HepG2 (cell line): ENCODE results near the gene ISOC2. TPM values are rescaled to one million over a fixed set of nuclear protein-coding genes. Genes with fewer than 3 reads are reported as not detected.

Experiments
- ATAC-seq: fragments of 200-7000 bp; cut with Tn5 transposase; 3 replicates; pipeline ENCODE4 v1.9.1; 2020; ENCODE audit warnings: mild to moderate bottlenecking, moderate library complexity
- BruUV-seq: library from RNA; stranded (reverse); fragments of 400-500 nt; replicated peaks from 2 replicates; lab custom pipeline; 2021; lab: Mats Ljungman, UMichigan
- CTCF ChIA-PET: fragments of 300-600 bp; formaldehyde crosslinking; extraction: SDS; loops from one replicate; lab custom pipeline; 2021; ENCODE audit warnings: low total read pairs, inconsistent platforms, low intra/inter-chr PET ratio; lab: Yijun Ruan, JAX
- POLR2A ChIA-PET: fragments of 350-600 bp; sonication (Branson Sonifier 250); formaldehyde crosslinking; loops from one replicate; lab custom pipeline; 2020; ENCODE audit warnings: antibody characterized with exemption, inconsistent platforms; lab: Yijun Ruan, JAX
- DNase-seq: peaks from one replicate; pipeline ENCODE4 v3.0.0-alpha.2; 2015; ENCODE audit warnings: low spot score
- FAIRE-seq: peaks from 3 replicates; lab custom pipeline; 2011; peaks lifted over from hg19 to GRCh38; lab: Jason Lieb, UNC
- H2AFZ ChIP-seq: one replicate; pipeline ENCODE4 v1.6.1; 2011; ENCODE audit warnings: low read length, inconsistent platforms
- H3K27ac ChIP-seq: fragments of 300-600 bp; 3 replicates; pipeline ENCODE4 v1.8.0; 2011; ENCODE audit warnings: mixed run types, mild to moderate bottlenecking, mixed read lengths, low read length, inconsistent platforms; ENCODE audit not compliant: insufficient read depth; ENCODE audit errors: extremely low read length
- H3K27me3 ChIP-seq, 2 experiments: fragments of 200-600 bp in 1 of 2; 2 replicates in 1 of 2; 3 replicates in 1 of 2; pipeline versions ENCODE4 v1.6.0 to v1.8.0; 2011; ENCODE audit warnings: low read length in 2 of 2, mild to moderate bottlenecking in 2 of 2, moderate library complexity in 2 of 2, inconsistent platforms in 1 of 2; ENCODE audit not compliant: insufficient read depth in 2 of 2, control insufficient read depth in 1 of 2
- H3K36me3 ChIP-seq, 2 experiments: fragments of 200-600 bp in 1 of 2; replicated peaks in 1 of 2; 2 replicates in 1 of 2; 3 replicates in 1 of 2; pipeline versions ENCODE4 v1.5.1 to v1.8.0; 2011; ENCODE audit warnings: low read length in 2 of 2, inconsistent platforms in 1 of 2; ENCODE audit not compliant: insufficient read depth in 2 of 2, control insufficient read depth in 1 of 2
- H3K4me1 ChIP-seq: 2 replicates; pipeline ENCODE4 v1.5.1; 2012; ENCODE audit warnings: low read length, inconsistent platforms; ENCODE audit not compliant: insufficient read depth
- H3K4me2 ChIP-seq: 2 replicates; pipeline ENCODE4 v1.6.0; 2011; ENCODE audit warnings: low read depth, low read length, inconsistent platforms
- H3K4me3 ChIP-seq, 3 experiments: fragments of 200-600 bp in 1 of 3; sonication (generic), shearing (Covaris generic) in 1 of 3; replicated peaks in 1 of 3; 2 replicates each; pipeline ENCODE4 v1.5.1; 2011 to 2016; ENCODE audit warnings: low read length in 3 of 3, inconsistent platforms in 2 of 3, low read depth in 2 of 3, mild to moderate bottlenecking in 2 of 3, control low read depth in 1 of 3, mixed read lengths in 1 of 3; ENCODE audit not compliant: insufficient read depth in 1 of 3
- H3K79me2 ChIP-seq: one replicate; pipeline ENCODE4 v1.6.1; 2011; ENCODE audit warnings: low read length, inconsistent platforms; ENCODE audit not compliant: insufficient read depth
- H3K9ac ChIP-seq: 2 replicates; pipeline ENCODE4 v1.6.0; 2011; ENCODE audit warnings: mild to moderate bottlenecking, low read depth, low read length, inconsistent platforms; ENCODE audit not compliant: insufficient read depth
- H3K9me3 ChIP-seq: 2 replicates; pipeline ENCODE4 v1.5.1; 2012; ENCODE audit warnings: mild to moderate bottlenecking, low read length
- H4K20me1 ChIP-seq: 2 replicates; pipeline ENCODE4 v1.6.0; 2011; ENCODE audit warnings: inconsistent platforms, mild to moderate bottlenecking, low read length, moderate library complexity; ENCODE audit not compliant: insufficient read depth
- ATF7-NPFF ChIP-seq: sonication (generic); formaldehyde crosslinking; IDR thresholded peaks from 2 replicates; pipeline ENCODE4 v1.8.1; 2023; ENCODE audit warnings: mild to moderate bottlenecking, low read depth, missing genetic modification reagents, moderate library complexity
- BCL3 ChIP-seq: sonication (generic); formaldehyde crosslinking; IDR thresholded peaks from 2 replicates; pipeline ENCODE4 v1.5.1; 2020; ENCODE audit warnings: mild to moderate bottlenecking, missing genetic modification reagents, moderate library complexity
- BRF2 ChIP-seq: sonication (generic); formaldehyde crosslinking; IDR thresholded peaks from 2 replicates; pipeline ENCODE4 v1.8.1; 2022; ENCODE audit warnings: mild to moderate bottlenecking, missing genetic modification reagents
- DNMT3B ChIP-seq: conservative IDR thresholded peaks from 2 replicates; pipeline ENCODE4 v1.6.1; 2016; ENCODE audit warnings: missing biosample characterization, control low read depth
- FOXC1 ChIP-seq: sonication (generic); formaldehyde crosslinking; IDR thresholded peaks from 2 replicates; pipeline ENCODE4 v1.8.0; 2022; ENCODE audit warnings: mild to moderate bottlenecking, missing genetic modification reagents, borderline replicate concordance
- FOXK2 ChIP-seq: fragments of 450-650 bp; IDR thresholded peaks from 2 replicates; pipeline ENCODE4 v1.6.1; 2016
- GPN1 ChIP-seq: sonication (generic); formaldehyde crosslinking; IDR thresholded peaks from 2 replicates; pipeline ENCODE4 v1.5.1; 2020; ENCODE audit warnings: missing genetic modification reagents, borderline replicate concordance
- HOXA9 ChIP-seq: sonication (generic); formaldehyde crosslinking; IDR thresholded peaks from 2 replicates; pipeline ENCODE4 v1.8.1; 2022; ENCODE audit warnings: missing genetic modification reagents, mild to moderate bottlenecking, moderate library complexity, borderline replicate concordance
- KLF13 ChIP-seq: sonication (generic); formaldehyde crosslinking; IDR thresholded peaks from 2 replicates; pipeline ENCODE4 v1.4.0; 2020; ENCODE audit warnings: mild to moderate bottlenecking, missing genetic modification reagents
- MATR3 ChIP-seq: sonication (generic); formaldehyde crosslinking; IDR thresholded peaks from 2 replicates; pipeline ENCODE4 v1.4.0; 2020; ENCODE audit warnings: missing genetic modification reagents
- MIER2 ChIP-seq: IDR thresholded peaks from 2 replicates; pipeline ENCODE4 v1.6.1; 2016; ENCODE audit warnings: missing biosample characterization, missing genetic modification reagents
- MIER3 ChIP-seq: IDR thresholded peaks from 2 replicates; pipeline ENCODE4 v1.6.1; 2016; ENCODE audit warnings: missing compliant biosample characterization, borderline replicate concordance
- NFE2L2 ChIP-seq: fragments of 150-350 bp; IDR thresholded peaks from 2 replicates; pipeline ENCODE4 v1.6.1; 2014; ENCODE audit warnings: low read length
- NKX3-1 ChIP-seq: sonication (generic); formaldehyde crosslinking; IDR thresholded peaks from 2 replicates; pipeline ENCODE4 v1.5.0; 2020; ENCODE audit warnings: missing genetic modification reagents
- NPAS2 ChIP-seq: sonication (generic); formaldehyde crosslinking; IDR thresholded peaks from 2 replicates; pipeline ENCODE4 v1.8.0; 2022; ENCODE audit warnings: mild to moderate bottlenecking, missing genetic modification reagents, borderline replicate concordance
- RARA ChIP-seq: IDR thresholded peaks from 2 replicates; pipeline ENCODE4 v1.6.1; 2016; ENCODE audit warnings: missing genetic modification reagents, missing compliant biosample characterization
- REPIN1 ChIP-seq: sonication (generic); formaldehyde crosslinking; IDR thresholded peaks from 2 replicates; pipeline ENCODE4 v1.8.0; 2022; ENCODE audit warnings: missing genetic modification reagents, low read depth, mild to moderate bottlenecking, borderline replicate concordance
- STAG1 ChIP-seq: sonication (generic); formaldehyde crosslinking; IDR thresholded peaks from 2 replicates; pipeline ENCODE4 v1.4.0; 2020; ENCODE audit warnings: missing genetic modification reagents
- ZFP37 ChIP-seq: sonication (generic); formaldehyde crosslinking; IDR thresholded peaks from 2 replicates; pipeline ENCODE4 v1.4.0; 2020; ENCODE audit warnings: missing genetic modification reagents, borderline replicate concordance
- ZNF143 ChIP-seq: sonication (generic); formaldehyde crosslinking; IDR thresholded peaks from 2 replicates; pipeline ENCODE4 v1.4.0; 2020; ENCODE audit warnings: missing genetic modification reagents
- ZNF468 ChIP-seq: sonication (generic); formaldehyde crosslinking; IDR thresholded peaks from 2 replicates; pipeline ENCODE4 v1.8.0; 2022; ENCODE audit warnings: mild to moderate bottlenecking, moderate library complexity, missing genetic modification reagents
- ZNF691 ChIP-seq: sonication (generic); formaldehyde crosslinking; IDR thresholded peaks from 2 replicates; pipeline ENCODE4 v1.4.0; 2020; ENCODE audit warnings: missing genetic modification reagents, low read depth, mild to moderate bottlenecking, borderline replicate concordance
- WGBS: methylation state at CpG from one replicate; pipeline ENCODE4 v1.1.6; 2017; ENCODE audit warnings: low lambda C conversion rate; 5-methylcytosine and 5-hydroxymethylcytosine counted together
- in situ Hi-C: cut with HindIII; loops from 2 replicates; pipeline ENCODE4 v1.10.0; 2017; ENCODE audit warnings: low pct_unique_long_range_greater_than_20kb; ENCODE audit not compliant: extremely low pct_ligation_motif_present
- intact Hi-C: fragments of 100-400 bp; cut with micrococcal nuclease; formaldehyde crosslinking; loops from one replicate; pipeline ENCODE4 v1.10.0; 2022; ENCODE audit not compliant: unreplicated experiment
- polyA plus RNA-seq, 8 experiments: library from polyadenylated mRNA; depleted of rRNA in 3 of 8; stranded (reverse) in 7 of 8; unstranded in 1 of 8; fragments of >200 nt; fragmentation: Illumina TruSeq in 4 of 8; extraction: Trizol in 4 of 8; gene quantifications; 2 replicates each; pipeline versions ENCODE4 v1.2.1 to v1.2.3, GENCODE V29; 2011 to 2016; ENCODE audit warnings: low read depth in 4 of 8, missing spikeins in 1 of 8, mixed read lengths in 1 of 8; ENCODE audit not compliant: insufficient read depth in 1 of 8
- total RNA-seq, 5 experiments: library from RNA; depleted of rRNA; stranded (reverse); fragments of >200 nt; fragmentation: Illumina TruSeq; extraction: Trizol; gene quantifications; 2 replicates each; pipeline ENCODE4 v1.2.3, GENCODE V29; 2016; ENCODE audit warnings: low read depth in 1 of 5

Gene ISOC2
- total and polyA plus RNA-seq, 2 of the 13 experiments (the other 11 are each of a cell fraction or from before 2014, with no cell fraction given): 76.8 to 105 TPM

- ChIA-PET CTCF (no interaction called here), POLR2A (interaction anchor here (1.0 to 1.2 kb wide), 3 partner anchors 23 to 30 kb away, joined by 3 to 8 read pairs (median 5); partner anchors contain the start of genes ISOC2 and UBE2S)
- H3K27ac ChIP-seq: no peak overlapping the region
- no peak overlapping the region for H3K9ac ChIP-seq
- 4% methylated on average over 7 of the region's 17 CpGs for WGBS
- peaks cover 5 to 21% of the 10 kb centered on the region in 2 experiments; a peak in 4 of 5 replicates for H3K27me3 ChIP-seq
- no peak overlapping the region for H2AFZ ChIP-seq
- H3K4me2 ChIP-seq: no peak overlapping the region
- peaks cover 4% of the 10 kb centered on the region; the same call in 1 of the 2 replicates for H4K20me1 ChIP-seq
- FAIRE-seq (peak; percentile 40), DNase-seq (peak; percentile 46), ATAC-seq (peak; percentile 79)
- no peaks in the 10 kb centered on the region for H3K79me2 ChIP-seq
- BruUV-seq: no TSS peak
- H3K4me1 ChIP-seq: no peaks in the 10 kb centered on the region
- H3K4me3 ChIP-seq: no peak overlapping the region
- in situ Hi-C loops (no loop called here), intact Hi-C loops (no loop called here)
- H3K36me3 ChIP-seq: no peaks in the 10 kb centered on the region
- no peaks in the 10 kb centered on the region for H3K9me3 ChIP-seq
- TF ChIP-seq STAG1 (CRISPR knock-in tag) (no peak), ZNF691 (CRISPR knock-in tag) (0 out of 2 replicates have a peak, but pooled peaks have one; percentile 25), BRF2 (no peak), HOXA9 (CRISPR knock-in tag) (peak; percentile 26; the same call in 1 of the 2 replicates), MATR3 (no peak), KLF13 (no peak), NFE2L2 (no peak), ZNF468 (CRISPR knock-in tag) (no peak), ATF7-NPFF (peak; percentile 30; the same call in 1 of the 2 replicates), NKX3-1 (CRISPR knock-in tag) (peak; percentile 54; the same call in 1 of the 2 replicates), FOXK2 (no peak), NPAS2 (CRISPR knock-in tag) (no peak), BCL3 (CRISPR knock-in tag) (0 out of 2 replicates have a peak, but pooled peaks have one; percentile 34), MIER3 (peak; percentile 58; the same call in 1 of the 2 replicates), GPN1 (no peak), FOXC1 (peak; percentile 34; the same call in 1 of the 2 replicates), MIER2 (CRISPR knock-in tag) (peak; percentile 99), RARA (CRISPR knock-in tag) (peak; percentile 59), DNMT3B (CRISPR knock-in tag) (peak; percentile 77; the same call in 1 of the 2 replicates), ZFP37 (0 out of 2 replicates have a peak, but pooled peaks have one; percentile 43), REPIN1 (CRISPR knock-in tag) (0 out of 2 replicates have a peak, but pooled peaks have one; percentile 24), ZNF143 (CRISPR knock-in tag) (no peak)
Measured at GRCh38 chr19:55437410-55437809, 24.0 kb downstream of the ISOC2 start.
